OCI-LY7 (cell line): ENCODE measurements around the gene MRPL23. TPM values are rescaled to one million over a fixed set of nuclear protein-coding genes. Genes with fewer than 3 reads are reported as not detected.

Experiments
- BruUV-seq: library from RNA; stranded (reverse); fragments of 400-500 nt; replicated peaks from 2 replicates; lab custom pipeline; 2021; lab: Mats Ljungman, UMichigan
- CTCF ChIA-PET: fragments of 300-600 bp; sonication (Branson Sonifier 250); formaldehyde crosslinking; loops from one replicate; lab custom pipeline; 2022; ENCODE audit warnings: antibody characterized with exemption; ENCODE audit not compliant: unreplicated experiment; lab: Charles Lee
- POLR2A ChIA-PET: fragments of 300-600 bp; sonication (Branson Sonifier 250); formaldehyde crosslinking; loops from one replicate; lab custom pipeline; 2022; ENCODE audit warnings: antibody characterized with exemption; lab: Charles Lee
- DNase-seq: peaks from one replicate; pipeline ENCODE4 v3.0.0-alpha.2; 2015; ENCODE audit warnings: low spot score
- H2AFZ ChIP-seq: fragments of 200-600 bp; sonication (generic), shearing (Covaris generic); 2 replicates; pipeline ENCODE4 v1.6.1; 2014; ENCODE audit warnings: mild to moderate bottlenecking, antibody characterized with exemption, low read length, moderate library complexity
- H3K27ac ChIP-seq: fragments of 200-600 bp; sonication (generic); 2 replicates; pipeline ENCODE4 v1.5.1; 2014; ENCODE audit warnings: mixed run types, low read depth, mild to moderate bottlenecking, moderate library complexity, low read length, inconsistent platforms; ENCODE audit not compliant: poor library complexity, severe bottlenecking
- H3K36me3 ChIP-seq: fragments of 200-600 bp; sonication (generic); 2 replicates; pipeline ENCODE4 v1.6.1; 2014; ENCODE audit warnings: mild to moderate bottlenecking, antibody characterized with exemption, low read length, moderate library complexity, mixed read lengths; ENCODE audit not compliant: insufficient read depth
- H3K4me1 ChIP-seq: fragments of 200-600 bp; sonication (generic); 2 replicates; pipeline ENCODE4 v1.5.1; 2014; ENCODE audit warnings: mild to moderate bottlenecking, low read length; ENCODE audit not compliant: insufficient read depth, poor library complexity, severe bottlenecking
- H3K4me2 ChIP-seq: fragments of 200-600 bp; sonication (generic); 2 replicates; pipeline ENCODE4 v1.6.1; 2014; ENCODE audit warnings: mild to moderate bottlenecking, low read length
- H3K4me3 ChIP-seq: fragments of 200-600 bp; sonication (generic); 2 replicates; pipeline ENCODE4 v1.5.1; 2014; ENCODE audit warnings: mild to moderate bottlenecking, low read depth, low read length; ENCODE audit not compliant: poor library complexity, severe bottlenecking
- H3K79me2 ChIP-seq: fragments of 200-600 bp; sonication (generic); 2 replicates; pipeline ENCODE4 v1.6.1; 2016; ENCODE audit warnings: low read depth, mild to moderate bottlenecking, low read length, moderate library complexity, mixed read lengths; ENCODE audit not compliant: insufficient read depth
- H3K9me2 ChIP-seq: fragments of 200-600 bp; sonication (generic); 2 replicates; pipeline ENCODE4 v1.6.1; 2016; ENCODE audit warnings: mild to moderate bottlenecking, low read length, mixed read lengths; ENCODE audit not compliant: insufficient read depth
- H3K9me3 ChIP-seq: fragments of 200-600 bp; sonication (generic); 2 replicates; pipeline ENCODE4 v1.6.1; 2014; ENCODE audit warnings: mild to moderate bottlenecking, mixed run types, low read length, mixed read lengths
- H4K20me1 ChIP-seq: fragments of 200-600 bp; sonication (generic); 2 replicates; pipeline ENCODE4 v1.6.1; 2014; ENCODE audit warnings: mild to moderate bottlenecking, antibody characterized with exemption, low read length, moderate library complexity, mixed read lengths; ENCODE audit not compliant: insufficient read depth
- EZH2phosphoT487 ChIP-seq: fragments of 200-600 bp; sonication (generic); IDR thresholded peaks from 2 replicates; pipeline ENCODE4 v1.6.1; 2018; ENCODE audit warnings: low read depth, borderline replicate concordance, mild to moderate bottlenecking, mixed run types, antibody characterized with exemption, low read length, moderate library complexity, mixed read lengths
- intact Hi-C: fragments of 100-400 bp; cut with micrococcal nuclease; formaldehyde crosslinking; loops from one replicate; pipeline ENCODE4 v1.10.0; 2022; ENCODE audit not compliant: unreplicated experiment
- total RNA-seq, 2 experiments: library from RNA; depleted of rRNA in 1 of 2; stranded (reverse); fragments of >200 nt in 1 of 2; shearing (Covaris generic) in 1 of 2; gene quantifications; 2 replicates each; pipeline ENCODE4 v1.2.3, GENCODE V29; 2014 to 2022
- TF ChIP-seq, protein P1 (sequence below): fragments of 200-600 bp; sonication (generic); conservative IDR thresholded peaks from 2 replicates; pipeline ENCODE4 v1.5.1; 2014; ENCODE audit warnings: mild to moderate bottlenecking, antibody characterized with exemption, low read length, moderate library complexity, mixed read lengths

Gene MRPL23
- total RNA-seq, 2 experiments from 2014 or later = 131 to 149 TPM

DNA sequence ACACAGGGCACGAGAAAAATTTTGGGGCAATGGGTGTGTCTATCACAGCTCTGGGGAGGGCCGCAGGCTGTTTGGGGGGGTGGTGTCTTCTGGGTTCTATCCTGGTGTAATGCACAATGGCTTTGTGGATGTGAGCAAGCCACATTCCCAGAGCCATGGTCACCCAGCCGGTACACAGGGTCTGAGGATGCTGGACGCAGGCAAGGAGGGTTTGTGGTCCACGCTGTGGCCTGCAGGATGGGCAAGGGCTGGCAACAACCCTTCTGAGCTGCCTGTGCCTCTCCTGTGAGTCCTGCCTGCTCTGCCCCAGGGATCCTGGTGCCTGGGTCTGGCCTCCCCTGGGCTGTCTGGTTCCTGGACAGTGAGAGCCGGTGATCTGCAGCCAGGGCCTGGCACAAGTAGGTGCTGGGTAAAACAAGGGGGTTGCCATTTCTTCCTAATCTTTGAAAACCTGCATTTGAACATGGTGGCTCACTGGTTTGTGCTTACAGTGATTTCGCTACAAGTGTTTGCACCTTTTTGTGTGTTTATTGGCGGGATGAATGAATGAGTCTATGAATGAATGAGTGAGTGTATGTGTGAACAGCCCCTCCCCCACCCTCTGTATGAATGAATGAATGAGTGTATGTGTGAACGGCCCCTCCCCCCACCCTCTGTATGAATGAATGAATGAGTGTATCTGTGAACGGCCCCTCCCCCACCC is 4.4 kb upstream of the MRPL23 start:
- intact Hi-C loops = loop anchor here (10.0 kb wide), 1 partner anchor 48 kb away; the partner anchor contains the start of gene PRR33
- BruUV-seq = no TSS peak
- TF ChIP-seq EZH2phosphoT487 = no peak
- no peaks in the 10 kb centered on the region for H3K36me3 ChIP-seq
- no peaks in the 10 kb centered on the region for H3K9me3 ChIP-seq
- H3K79me2 ChIP-seq = no peaks in the 10 kb centered on the region
- H3K4me1 ChIP-seq = no peaks in the 10 kb centered on the region
- no peak overlapping the region for H3K27ac ChIP-seq
- no peaks in the 10 kb centered on the region for H4K20me1 ChIP-seq
- POLR2A ChIA-PET = no interaction called here
- DNase-seq = no peak
- H3K4me3 ChIP-seq = no peak overlapping the region
- H2AFZ ChIP-seq = no peak overlapping the region
- CTCF ChIA-PET = interaction anchor here (0.6 kb wide), 1 partner anchor 460 kb away, joined by 3 read pairs; no protein-coding TSS in a partner anchor
- H3K4me2 ChIP-seq = no peak overlapping the region
- H3K9me2 ChIP-seq = no peaks in the 10 kb centered on the region

DNA sequence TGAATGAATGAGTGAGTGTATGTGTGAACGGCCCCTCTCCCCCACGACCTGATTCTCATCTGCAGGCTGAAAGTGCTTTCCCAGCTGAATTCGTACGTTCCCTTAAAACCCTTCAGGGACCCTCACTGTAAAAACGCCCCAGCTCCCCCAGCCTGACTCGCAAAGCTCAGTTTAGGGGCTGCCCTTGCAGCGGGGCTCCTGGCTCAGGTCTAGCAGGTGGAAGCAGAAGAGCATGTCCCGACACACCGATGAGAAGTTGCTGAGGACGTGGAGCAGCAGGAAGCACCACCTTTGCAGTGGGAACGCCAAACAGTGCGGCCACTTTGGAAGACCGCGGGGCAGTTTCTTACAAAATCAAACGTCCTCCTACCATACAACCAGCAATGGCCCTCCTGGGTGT is 3.6 kb upstream of the MRPL23 start:
- no peak for DNase-seq
- Histone ChIP-seq H2AFZ (no peak overlapping the region), H3K9me3 (no peaks in the 10 kb centered on the region), H3K4me3 (no peak overlapping the region), H4K20me1 (no peaks in the 10 kb centered on the region), H3K79me2 (no peaks in the 10 kb centered on the region), H3K9me2 (no peaks in the 10 kb centered on the region), H3K36me3 (no peaks in the 10 kb centered on the region), H3K4me1 (no peaks in the 10 kb centered on the region), H3K4me2 (no peak overlapping the region), H3K27ac (no peak overlapping the region)
- intact Hi-C loops = loop anchor here (10.0 kb wide), 1 partner anchor 49 kb away; the partner anchor contains the start of gene PRR33
- POLR2A ChIA-PET = no interaction called here
- TF ChIP-seq, protein P1, sequence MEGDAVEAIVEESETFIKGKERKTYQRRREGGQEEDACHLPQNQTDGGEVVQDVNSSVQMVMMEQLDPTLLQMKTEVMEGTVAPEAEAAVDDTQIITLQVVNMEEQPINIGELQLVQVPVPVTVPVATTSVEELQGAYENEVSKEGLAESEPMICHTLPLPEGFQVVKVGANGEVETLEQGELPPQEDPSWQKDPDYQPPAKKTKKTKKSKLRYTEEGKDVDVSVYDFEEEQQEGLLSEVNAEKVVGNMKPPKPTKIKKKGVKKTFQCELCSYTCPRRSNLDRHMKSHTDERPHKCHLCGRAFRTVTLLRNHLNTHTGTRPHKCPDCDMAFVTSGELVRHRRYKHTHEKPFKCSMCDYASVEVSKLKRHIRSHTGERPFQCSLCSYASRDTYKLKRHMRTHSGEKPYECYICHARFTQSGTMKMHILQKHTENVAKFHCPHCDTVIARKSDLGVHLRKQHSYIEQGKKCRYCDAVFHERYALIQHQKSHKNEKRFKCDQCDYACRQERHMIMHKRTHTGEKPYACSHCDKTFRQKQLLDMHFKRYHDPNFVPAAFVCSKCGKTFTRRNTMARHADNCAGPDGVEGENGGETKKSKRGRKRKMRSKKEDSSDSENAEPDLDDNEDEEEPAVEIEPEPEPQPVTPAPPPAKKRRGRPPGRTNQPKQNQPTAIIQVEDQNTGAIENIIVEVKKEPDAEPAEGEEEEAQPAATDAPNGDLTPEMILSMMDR = no peak
- TF ChIP-seq EZH2phosphoT487 = no peak
- CTCF ChIA-PET = no interaction called here
- BruUV-seq = no TSS peak

DNA sequence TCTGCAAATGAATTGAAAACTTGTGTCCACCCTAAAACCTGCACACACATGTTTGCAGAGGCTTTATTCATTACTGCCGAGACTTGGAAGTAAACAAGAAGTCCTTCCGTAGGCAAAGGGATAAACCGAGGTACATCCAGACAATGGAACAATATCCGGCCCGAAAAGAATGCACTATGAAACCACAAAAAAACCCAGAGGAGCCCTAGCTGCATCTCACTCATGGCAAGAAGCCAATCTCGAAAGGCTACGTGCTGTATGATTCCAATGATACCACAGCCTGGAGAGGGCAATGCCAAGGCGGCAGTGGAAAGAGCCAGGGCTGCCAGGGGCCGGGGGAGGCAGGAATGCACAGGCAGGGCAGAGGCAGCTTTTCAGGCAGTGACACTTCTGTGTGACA is 3.2 kb upstream of the MRPL23 start:
- intact Hi-C loops = loop anchor here (10.0 kb wide), 1 partner anchor 49 kb away; the partner anchor contains the start of gene PRR33
- H3K4me2 ChIP-seq = no peak overlapping the region
- no peak for DNase-seq
- H3K9me3 ChIP-seq = no peaks in the 10 kb centered on the region
- no peaks in the 10 kb centered on the region for H3K4me1 ChIP-seq
- H3K4me3 ChIP-seq = no peak overlapping the region
- H3K27ac ChIP-seq = no peak overlapping the region
- no TSS peak for BruUV-seq
- H3K79me2 ChIP-seq = no peaks in the 10 kb centered on the region
- ChIA-PET POLR2A (no interaction called here), CTCF (no interaction called here)
- no peaks in the 10 kb centered on the region for H4K20me1 ChIP-seq
- H3K36me3 ChIP-seq = no peaks in the 10 kb centered on the region
- no peak for TF ChIP-seq EZH2phosphoT487
- TF ChIP-seq, protein P1 = no peak
- H3K9me2 ChIP-seq = no peaks in the 10 kb centered on the region
- no peak overlapping the region for H2AFZ ChIP-seq
